ENCODE results near the gene VGLL1.

The VGLL1 gene

DNA sequence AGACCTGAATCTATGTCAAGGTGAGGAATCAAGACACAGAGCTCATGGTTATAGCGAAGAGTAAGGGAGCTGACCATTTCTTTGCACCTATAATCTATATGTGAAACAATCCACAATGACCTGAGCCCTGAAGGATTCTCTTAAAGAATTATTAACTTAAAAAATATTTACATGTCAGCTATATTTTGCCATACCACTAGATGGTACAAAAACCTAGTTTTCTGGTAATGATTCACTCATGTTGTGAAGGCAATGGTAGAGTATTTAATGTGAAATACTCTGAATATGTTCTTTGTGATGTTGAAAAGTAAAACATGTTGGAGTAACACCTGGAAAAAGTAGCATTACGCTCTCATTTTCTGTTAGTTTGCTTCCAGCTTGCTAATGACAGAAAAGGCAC is 40.0 kb downstream of the VGLL1 start:
- no peak for DNase-seq

DNA sequence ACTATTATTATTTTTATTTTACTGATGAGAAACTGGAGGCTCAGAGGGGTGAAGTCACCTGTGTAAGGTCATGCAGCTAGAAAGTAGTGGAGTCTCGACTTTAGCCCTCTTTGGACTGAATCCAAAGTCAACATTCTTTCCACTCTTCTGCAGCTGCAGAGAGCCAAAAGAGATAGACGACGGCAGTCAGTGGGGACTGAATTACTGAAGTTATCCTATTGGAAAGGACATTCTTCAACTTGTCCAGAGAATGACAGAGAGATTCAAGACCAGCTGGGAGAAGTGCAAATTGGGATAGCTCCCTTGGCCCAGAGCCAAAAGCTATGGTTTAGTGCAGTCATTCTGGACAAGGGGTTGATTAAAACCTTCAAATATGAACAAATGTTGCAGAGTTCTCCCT is 42.5 kb downstream of the VGLL1 start:
- no peak for DNase-seq

DNA sequence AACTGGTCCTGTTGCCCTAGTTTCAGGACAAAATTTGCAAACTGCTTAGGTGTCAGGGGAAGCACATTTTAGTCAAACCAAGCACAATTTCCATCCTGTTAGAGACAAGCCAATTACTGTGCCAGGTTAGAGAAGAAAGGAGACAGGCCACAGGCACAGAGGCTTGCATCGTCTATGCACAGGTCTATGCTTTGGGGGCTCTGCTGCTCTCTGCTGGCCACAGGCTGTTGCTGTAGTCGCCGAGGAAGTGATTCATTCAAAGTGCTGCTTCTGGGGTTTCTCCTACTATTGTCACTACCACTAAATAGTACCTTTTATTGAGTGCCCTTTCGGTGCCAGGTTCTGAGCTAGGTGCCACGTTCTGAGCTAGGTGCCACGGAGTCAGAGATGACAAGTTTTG is 45.5 kb downstream of the VGLL1 start:
- peak; percentile 74 for DNase-seq

DNA sequence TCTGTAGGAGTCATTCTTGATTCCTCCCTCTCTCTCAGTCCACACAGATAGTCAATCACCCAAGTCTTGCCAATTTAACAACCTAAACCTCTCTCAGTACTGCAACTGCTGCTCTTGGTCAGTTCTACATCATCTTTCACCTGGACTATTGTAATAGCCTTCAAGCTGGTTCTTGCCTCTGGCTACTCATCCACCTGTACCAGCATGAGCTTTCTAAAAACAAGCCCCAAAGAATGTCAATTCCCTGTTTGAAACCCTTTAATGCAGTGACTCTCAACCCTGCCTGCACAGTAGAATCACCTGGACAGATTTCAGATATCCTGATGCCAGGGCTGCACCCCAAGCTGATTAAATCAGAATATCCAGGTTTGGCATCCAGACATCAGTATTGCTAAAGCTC is 48.3 kb downstream of the VGLL1 start:
- no peak for DNase-seq

DNA sequence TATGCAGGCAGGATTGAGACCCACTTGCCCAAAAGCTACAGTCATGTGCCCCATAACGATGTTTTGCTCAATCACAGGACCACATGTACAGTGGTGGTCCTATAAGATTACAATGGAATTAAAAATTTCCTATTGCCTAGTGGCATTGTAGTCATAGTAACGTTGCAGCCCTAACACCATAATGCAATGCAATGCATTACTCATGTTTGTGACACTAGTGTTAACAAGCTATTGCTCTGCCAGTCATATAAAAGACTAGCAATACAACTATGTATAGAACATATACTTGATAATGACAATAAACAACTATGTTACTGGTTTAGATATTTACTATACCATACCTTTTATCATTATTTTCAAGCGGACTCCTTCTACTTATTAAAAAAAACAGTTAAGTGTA is 50.6 kb downstream of the VGLL1 start:
- DNase-seq: no peak

DNA sequence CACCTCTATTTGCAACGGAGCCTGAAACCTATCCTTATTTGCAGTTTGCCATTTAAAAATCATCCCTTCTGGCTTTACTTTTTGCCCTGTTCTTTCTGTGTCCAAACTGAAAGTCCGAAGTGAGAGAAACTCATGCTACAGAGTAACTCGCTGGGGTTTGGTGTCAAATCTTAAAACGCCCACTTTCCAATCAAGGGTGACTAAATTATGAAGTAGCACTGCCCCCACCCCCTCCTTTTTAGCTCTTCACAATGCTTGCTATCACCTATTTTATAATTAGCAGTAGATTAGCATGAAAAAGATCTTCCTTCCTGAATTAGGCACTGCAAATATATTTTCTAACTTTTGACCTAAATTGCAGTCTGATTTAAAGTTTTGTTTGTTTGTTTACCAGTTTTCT is 52.5 kb downstream of the VGLL1 start:
- DNase-seq: no peak

DNA sequence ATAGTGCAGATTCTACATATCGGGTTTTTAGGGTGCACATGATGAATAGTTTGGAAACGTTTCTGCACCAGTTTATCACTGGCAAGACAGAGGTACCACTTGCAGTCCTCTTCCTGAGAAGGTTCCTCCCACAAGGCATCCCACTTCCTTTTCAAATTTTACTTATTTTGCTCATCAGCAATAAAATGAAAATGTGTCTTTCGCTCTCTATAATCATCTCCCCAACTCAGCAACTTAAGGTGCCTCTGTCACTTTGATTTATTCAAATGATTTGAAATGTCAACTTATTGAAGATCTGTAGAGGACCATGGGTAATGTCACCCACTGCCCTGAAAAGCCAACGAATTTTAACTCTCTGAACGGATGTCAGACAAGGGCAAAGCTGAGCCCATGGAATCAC is 53.2 kb downstream of the VGLL1 start:
- no peak for DNase-seq

DNA sequence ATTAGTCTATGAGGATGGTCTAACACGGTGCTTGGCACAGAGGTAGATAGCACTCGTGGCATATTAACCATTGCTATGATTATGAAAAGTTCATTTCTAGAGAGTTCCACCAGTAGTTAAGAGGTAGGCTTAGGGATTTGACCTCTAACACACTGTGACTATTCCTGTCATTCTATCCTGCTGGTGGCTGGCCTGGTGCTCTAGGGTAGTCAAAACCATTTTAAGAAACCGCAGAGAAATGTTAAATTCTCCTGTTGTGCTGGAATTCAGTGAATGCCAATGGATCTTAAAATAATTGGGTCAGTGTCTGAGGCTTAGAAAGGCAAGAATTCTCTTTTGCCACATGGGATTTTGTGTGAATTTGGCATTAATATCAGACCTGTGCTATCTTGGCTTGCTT is 53.9 kb downstream of the VGLL1 start:
- DNase-seq: no peak

DNA sequence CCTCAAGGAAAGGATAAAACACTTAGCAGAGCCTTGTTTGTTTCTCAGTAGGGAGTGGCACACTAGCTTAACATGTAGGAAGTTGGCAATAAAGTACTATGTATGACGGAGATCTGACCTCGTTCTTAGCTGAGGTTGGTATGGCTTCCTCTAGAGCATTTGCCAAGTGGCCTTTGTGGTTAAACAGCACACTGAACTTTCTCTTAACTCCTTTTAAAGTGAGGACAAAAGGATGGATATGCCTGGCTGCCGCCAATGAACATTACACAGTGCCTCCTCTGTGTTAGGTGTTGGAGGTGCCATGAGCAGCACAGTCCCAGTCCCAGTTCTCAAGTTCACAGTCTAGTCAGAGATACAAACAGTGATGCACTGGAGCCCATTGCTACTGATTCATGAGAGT is 54.4 kb downstream of the VGLL1 start:
- no peak for DNase-seq

DNA sequence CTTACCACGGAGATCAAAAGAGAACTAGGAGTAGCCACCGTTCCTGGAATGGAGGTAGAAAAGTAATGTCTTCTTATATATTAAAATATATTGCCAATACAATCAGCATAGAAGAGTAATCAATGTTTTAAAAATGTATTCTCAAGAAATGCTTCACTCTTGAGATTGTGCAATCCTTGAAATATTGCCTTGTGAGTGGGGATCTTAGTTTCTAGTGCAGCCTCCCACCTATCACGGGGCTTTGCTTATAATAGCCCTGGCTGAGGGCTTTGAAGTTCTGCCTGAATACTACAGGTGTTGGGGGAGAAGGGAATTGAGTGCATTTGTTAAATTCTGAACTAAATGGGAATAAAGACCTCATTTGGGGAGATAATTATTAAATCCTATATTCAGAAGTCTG is 55.5 kb downstream of the VGLL1 start:
- no peak for DNase-seq

DNA sequence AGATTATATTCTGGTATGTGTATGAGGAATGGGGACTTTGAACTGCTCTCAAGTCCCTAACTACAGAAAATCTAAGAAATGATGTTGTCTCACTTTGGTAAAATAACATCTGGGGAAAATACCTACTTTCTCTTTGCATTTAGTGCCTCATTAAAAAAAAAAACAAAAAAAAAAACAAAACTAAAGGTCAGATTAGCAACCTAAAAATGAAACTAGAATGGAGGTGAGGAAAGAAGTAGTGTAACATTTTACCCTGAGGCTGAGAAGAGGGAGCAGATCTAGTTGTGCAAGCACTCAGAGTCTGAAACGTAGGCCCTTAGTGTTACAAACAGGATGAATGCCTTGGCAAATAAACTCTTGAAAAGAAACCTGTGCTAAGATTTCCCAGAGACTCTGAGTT is 56.0 kb downstream of the VGLL1 start:
- no peak for DNase-seq

DNA sequence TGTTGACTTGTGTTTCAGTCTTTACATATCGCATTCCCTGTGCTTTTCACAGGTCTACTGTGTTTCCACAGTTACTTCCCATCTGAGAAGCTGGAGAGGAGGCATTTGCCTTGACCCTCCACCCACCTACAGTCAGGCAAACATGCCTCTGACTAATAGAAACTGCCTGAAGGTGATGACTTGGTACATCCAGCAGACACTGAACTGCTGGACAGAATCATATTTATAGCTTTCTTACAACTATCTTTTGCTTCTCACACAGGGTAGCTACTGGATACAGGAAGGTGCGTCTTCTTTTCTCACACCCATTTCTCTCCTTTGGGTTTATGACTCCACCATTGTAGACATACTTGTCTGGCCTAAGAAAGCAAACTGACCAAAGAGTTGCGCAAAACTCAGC is 58.0 kb downstream of the VGLL1 start:
- no peak for DNase-seq

DNA sequence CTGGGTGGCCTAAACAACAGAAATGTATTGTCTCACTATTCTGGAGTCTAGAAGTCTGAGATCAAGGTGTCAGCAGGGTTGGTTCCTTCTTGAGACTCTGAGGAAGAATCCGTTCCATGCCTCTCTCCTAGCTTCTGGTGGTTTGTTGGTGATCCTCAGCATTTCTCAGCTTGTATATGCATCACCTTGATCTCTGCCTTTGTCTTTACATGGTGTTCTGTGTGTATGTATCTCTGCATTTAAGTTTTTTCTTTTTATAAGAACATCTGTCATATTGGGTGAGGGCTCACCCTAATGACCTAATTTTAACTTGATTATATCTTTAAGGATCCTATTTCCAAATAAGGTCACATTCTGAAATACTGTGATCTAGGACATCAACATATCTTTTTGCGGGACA is 65.3 kb downstream of the VGLL1 start:
- DNase-seq: no peak

DNA sequence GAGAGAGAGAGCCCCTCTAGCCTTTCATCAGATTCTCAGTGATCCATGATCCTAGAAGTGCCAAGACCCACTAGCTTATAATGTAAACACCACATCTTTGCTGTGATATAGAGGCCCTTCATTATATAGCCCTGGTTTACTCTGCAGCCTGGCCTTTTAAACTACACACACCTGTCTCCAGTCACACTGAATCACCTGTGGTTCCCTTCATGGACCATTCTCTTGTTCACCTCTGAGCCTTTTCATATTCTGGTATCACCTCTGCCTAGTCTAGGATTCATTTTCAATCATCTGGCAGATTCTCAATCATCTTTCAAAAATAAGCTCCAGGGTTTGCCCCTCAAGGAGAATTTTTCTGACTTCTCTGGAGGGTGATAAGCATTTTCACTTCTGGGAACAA is 65.9 kb downstream of the VGLL1 start:
- no peak for DNase-seq

DNA sequence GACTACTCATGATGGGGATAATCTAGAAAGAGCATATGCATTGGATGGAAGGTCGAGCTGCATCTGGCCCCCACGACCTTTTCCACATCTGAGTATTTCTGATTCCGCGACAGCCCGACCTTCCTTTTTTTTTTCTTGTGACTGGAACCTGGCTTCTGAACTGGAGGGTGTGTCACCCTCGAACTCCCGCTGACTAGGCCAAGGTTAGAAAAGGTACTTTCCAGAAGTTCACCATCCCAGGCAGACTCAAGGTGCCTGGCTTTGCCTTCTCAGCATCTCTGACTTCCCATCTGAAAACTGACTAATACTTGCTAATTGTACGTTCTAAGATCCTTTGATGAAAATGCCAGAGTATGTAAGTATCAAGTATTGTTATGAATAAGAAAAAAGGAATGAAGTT is 66.6 kb downstream of the VGLL1 start:
- no peak for DNase-seq

DNA sequence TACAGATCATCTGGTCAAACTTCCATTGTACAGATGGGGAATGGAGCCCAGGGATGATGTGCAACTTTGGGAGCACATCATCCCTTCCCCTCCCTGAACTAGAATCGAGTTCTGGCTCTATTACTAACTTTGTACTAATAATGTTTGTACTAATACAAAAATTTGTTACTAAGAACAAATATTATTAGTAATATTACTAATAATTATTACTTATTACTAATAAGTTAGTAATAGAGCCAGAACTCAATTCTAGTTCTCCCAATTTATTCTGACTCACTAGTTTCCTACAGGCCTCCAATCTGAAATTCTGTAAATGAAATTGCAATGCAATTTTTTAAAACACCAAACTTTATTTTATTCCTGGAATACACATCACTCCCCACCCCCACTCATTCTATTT is 68.0 kb downstream of the VGLL1 start:
- no peak for DNase-seq
